Measurements from ENCODE around the gene OGFOD1.

The OGFOD1 gene

DNA sequence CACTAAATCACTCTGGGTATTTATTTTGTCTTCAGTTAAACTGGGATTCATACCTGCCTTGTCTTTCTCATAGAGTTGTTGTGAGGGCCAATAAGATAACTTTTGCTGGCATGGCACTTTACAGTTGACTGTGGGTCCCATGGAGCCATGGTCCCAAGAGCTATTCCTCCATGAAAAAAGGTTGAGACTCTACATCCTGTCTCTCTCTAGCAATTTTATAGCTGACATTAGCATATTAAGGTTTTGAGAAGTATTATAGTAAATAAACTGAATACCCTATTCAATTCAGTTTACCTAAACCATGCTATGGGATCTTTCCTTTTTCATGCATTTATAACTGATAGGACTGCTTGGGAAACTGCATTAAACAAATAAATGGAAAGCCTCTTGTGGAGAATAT, 17.4 kb downstream of the OGFOD1 start:
- no peak for TF ChIP-seq POLR2AphosphoS5 (IDR thresholded peaks at IDR 0.05; ENCODE audit: low read depth, low read length)
- TF ChIP-seq, protein P1, sequence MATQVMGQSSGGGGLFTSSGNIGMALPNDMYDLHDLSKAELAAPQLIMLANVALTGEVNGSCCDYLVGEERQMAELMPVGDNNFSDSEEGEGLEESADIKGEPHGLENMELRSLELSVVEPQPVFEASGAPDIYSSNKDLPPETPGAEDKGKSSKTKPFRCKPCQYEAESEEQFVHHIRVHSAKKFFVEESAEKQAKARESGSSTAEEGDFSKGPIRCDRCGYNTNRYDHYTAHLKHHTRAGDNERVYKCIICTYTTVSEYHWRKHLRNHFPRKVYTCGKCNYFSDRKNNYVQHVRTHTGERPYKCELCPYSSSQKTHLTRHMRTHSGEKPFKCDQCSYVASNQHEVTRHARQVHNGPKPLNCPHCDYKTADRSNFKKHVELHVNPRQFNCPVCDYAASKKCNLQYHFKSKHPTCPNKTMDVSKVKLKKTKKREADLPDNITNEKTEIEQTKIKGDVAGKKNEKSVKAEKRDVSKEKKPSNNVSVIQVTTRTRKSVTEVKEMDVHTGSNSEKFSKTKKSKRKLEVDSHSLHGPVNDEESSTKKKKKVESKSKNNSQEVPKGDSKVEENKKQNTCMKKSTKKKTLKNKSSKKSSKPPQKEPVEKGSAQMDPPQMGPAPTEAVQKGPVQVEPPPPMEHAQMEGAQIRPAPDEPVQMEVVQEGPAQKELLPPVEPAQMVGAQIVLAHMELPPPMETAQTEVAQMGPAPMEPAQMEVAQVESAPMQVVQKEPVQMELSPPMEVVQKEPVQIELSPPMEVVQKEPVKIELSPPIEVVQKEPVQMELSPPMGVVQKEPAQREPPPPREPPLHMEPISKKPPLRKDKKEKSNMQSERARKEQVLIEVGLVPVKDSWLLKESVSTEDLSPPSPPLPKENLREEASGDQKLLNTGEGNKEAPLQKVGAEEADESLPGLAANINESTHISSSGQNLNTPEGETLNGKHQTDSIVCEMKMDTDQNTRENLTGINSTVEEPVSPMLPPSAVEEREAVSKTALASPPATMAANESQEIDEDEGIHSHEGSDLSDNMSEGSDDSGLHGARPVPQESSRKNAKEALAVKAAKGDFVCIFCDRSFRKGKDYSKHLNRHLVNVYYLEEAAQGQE (IDR thresholded peaks at IDR 0.05; ENCODE audit: insufficient read depth in 1 of 2, low read depth in 2 of 2, low read length in 2 of 2), result no peak
- no peak for TF ChIP-seq TAF1 (IDR thresholded peaks at IDR 0.05; ENCODE audit: borderline replicate concordance, insufficient read depth, low read length)
- TF ChIP-seq FOXP2 (optimal IDR thresholded peaks at IDR 0.05; ENCODE audit: borderline replicate concordance, extremely low read depth, extremely low read length, insufficient read depth), result no peak
- no peak for TF ChIP-seq SIN3A (IDR thresholded peaks at IDR 0.05; ENCODE audit: borderline replicate concordance, insufficient read depth, low read length)

DNA sequence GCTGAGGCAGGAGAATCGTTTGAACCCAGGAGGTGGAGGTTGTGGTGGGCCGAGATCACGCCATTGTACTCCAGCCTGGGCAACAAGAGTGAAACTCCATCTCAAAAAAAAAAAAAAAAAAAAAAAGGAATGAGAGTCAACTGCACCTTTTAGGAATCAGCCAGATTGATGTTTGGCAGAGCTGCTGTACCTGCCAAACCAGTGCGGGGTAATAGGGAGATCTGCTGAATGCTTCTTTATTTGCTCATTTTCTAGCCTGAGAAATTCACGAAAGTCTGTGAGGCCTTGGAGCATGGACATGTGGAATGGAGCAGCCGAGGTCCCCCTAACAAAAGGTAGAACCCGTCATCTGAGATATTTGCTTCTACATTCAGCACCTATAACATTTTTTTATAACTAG, 18.4 kb downstream of the OGFOD1 start:
- TF ChIP-seq, protein P1 (IDR thresholded peaks at IDR 0.05; ENCODE audit: insufficient read depth in 1 of 2, low read depth in 2 of 2, low read length in 2 of 2), result no peak
- no peak for TF ChIP-seq SIN3A (IDR thresholded peaks at IDR 0.05; ENCODE audit: borderline replicate concordance, insufficient read depth, low read length)
- no peak for TF ChIP-seq TAF1 (IDR thresholded peaks at IDR 0.05; ENCODE audit: borderline replicate concordance, insufficient read depth, low read length)
- no peak for TF ChIP-seq FOXP2 (optimal IDR thresholded peaks at IDR 0.05; ENCODE audit: borderline replicate concordance, extremely low read depth, extremely low read length, insufficient read depth)
- no peak for TF ChIP-seq POLR2AphosphoS5 (IDR thresholded peaks at IDR 0.05; ENCODE audit: low read depth, low read length)

DNA sequence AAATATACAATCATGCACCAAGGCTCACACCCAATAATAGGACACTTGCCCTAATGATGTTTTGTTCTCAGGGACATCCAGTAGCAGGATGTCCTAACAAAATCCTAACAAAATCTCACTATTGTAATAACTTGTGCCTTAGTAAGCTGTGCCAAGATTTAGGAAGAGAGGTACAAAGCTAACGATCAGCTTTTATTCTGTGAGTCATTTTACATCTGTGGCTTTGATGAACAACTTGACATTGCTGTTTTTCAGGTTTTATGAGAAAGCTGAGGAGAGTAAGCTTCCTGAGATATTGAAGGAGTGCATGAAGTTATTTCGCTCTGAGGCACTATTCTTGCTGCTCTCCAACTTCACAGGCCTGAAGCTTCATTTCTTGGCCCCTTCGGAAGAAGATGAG, 18.9 kb downstream of the OGFOD1 start:
- TF ChIP-seq TAF1 (IDR thresholded peaks at IDR 0.05; ENCODE audit: borderline replicate concordance, insufficient read depth, low read length) (no peak), SIN3A (IDR thresholded peaks at IDR 0.05; ENCODE audit: borderline replicate concordance, insufficient read depth, low read length) (no peak), POLR2AphosphoS5 (IDR thresholded peaks at IDR 0.05; ENCODE audit: low read depth, low read length) (no peak), FOXP2 (optimal IDR thresholded peaks at IDR 0.05; ENCODE audit: borderline replicate concordance, extremely low read depth, extremely low read length, insufficient read depth) (no peak)
- TF ChIP-seq, protein P1 (IDR thresholded peaks at IDR 0.05; ENCODE audit: insufficient read depth in 1 of 2, low read depth in 2 of 2, low read length in 2 of 2), result no peak

DNA sequence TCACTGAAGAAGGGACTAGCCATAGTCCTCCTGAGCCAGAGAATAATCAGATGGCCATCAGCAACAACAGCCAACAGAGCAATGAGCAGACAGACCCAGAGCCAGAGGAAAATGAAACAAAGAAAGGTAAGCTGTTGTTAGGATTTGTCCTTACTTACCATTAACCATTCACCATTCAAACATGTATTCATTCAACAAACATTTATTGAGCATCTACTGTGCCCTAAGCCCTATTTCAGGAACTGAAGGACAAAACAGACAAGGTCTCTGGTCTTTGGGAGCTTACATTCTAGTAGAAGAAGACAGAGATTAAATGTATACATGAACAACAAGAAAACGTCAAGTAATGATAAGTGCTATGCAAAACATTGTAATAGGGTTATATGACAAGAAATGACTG, 19.3 kb downstream of the OGFOD1 start:
- no peak for TF ChIP-seq TAF1 (IDR thresholded peaks at IDR 0.05; ENCODE audit: borderline replicate concordance, insufficient read depth, low read length)
- no peak for TF ChIP-seq SIN3A (IDR thresholded peaks at IDR 0.05; ENCODE audit: borderline replicate concordance, insufficient read depth, low read length)

DNA sequence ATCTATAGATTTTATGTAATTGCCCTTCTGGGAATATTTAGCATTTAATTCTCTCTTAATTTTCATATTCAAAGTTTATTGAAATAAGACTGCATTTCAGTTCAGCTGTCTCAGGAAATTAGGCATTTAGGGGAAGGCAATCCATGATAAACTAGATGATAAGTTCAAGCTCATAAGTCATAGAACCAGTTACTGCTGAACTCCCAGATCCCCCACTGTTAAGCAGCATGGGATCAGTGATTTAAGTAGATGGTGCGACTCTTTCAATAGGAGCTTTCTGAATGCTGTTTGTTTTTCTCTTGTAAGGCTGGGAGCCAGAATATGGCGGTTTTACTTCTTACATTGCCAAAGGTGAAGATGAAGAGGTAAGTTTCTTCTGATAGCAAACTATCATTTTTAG, 23.8 kb downstream of the OGFOD1 start:
- TF ChIP-seq POLR2AphosphoS5 (IDR thresholded peaks at IDR 0.05; ENCODE audit: low read depth, low read length), result no peak
- no peak for TF ChIP-seq FOXP2 (optimal IDR thresholded peaks at IDR 0.05; ENCODE audit: borderline replicate concordance, extremely low read depth, extremely low read length, insufficient read depth)
- TF ChIP-seq, protein P1 (IDR thresholded peaks at IDR 0.05; ENCODE audit: insufficient read depth in 1 of 2, low read depth in 2 of 2, low read length in 2 of 2), result no peak
- no peak for TF ChIP-seq TAF1 (IDR thresholded peaks at IDR 0.05; ENCODE audit: borderline replicate concordance, insufficient read depth, low read length)
- no peak for TF ChIP-seq SIN3A (IDR thresholded peaks at IDR 0.05; ENCODE audit: borderline replicate concordance, insufficient read depth, low read length)

Data from PFSK-1 (cell line).